Retina (tissue), 1 donor: ENCODE measurements around the gene IPO13.

Source experiments
- DNase-seq: peaks from one replicate; pipeline ENCODE4 v3.0.0-alpha.2; 2016

The IPO13 gene

GRCh38 chr1:43931711-43932660 is 14.8 kb upstream of the IPO13 start:
- peak; percentile 5 for DNase-seq

- DNase-seq, result no peak
Measured at GRCh38 chr1:43932786-43933385, 13.9 kb upstream of the IPO13 start.

GRCh38 chr1:43933386-43934100 is 13.2 kb upstream of the IPO13 start, which contains the start of gene ARTN:
TSS of gene ARTN (plus strand) at chr1:43933801. CDS start at chr1:43935657, 1,856 bp downstream.
- peak; percentile 64 for DNase-seq

- peak; percentile 92 for DNase-seq
Measured at GRCh38 chr1:43934101-43934985, 12.4 kb upstream of the IPO13 start.

GRCh38 chr1:43934986-43935324 is 11.8 kb upstream of the IPO13 start:
- no peak for DNase-seq

GRCh38 chr1:43935711-43936427 is 10.9 kb upstream of the IPO13 start:
- DNase-seq, result peak; percentile 37

GRCh38 chr1:43936431-43937151 is 10.2 kb upstream of the IPO13 start:
- peak; percentile 72 for DNase-seq

- DNase-seq, result no peak
Measured at GRCh38 chr1:43937179-43937865, 9.4 kb upstream of the IPO13 start.

- DNase-seq, result no peak
Measured at GRCh38 chr1:43938383-43938782, 8.4 kb upstream of the IPO13 start.

- DNase-seq, result no peak
Measured at GRCh38 chr1:43938892-43939587, 7.7 kb upstream of the IPO13 start.

GRCh38 chr1:43942411-43942810 is 4.3 kb upstream of the IPO13 start:
- DNase-seq, result no peak

GRCh38 chr1:43944860-43945259 is 1.9 kb upstream of the IPO13 start:
- DNase-seq, result no peak

GRCh38 chr1:43945674-43946235 is 995 bp upstream of the IPO13 start:
- no peak for DNase-seq

GRCh38 chr1:43947061-43947873 is 517 bp downstream of the IPO13 start:
- DNase-seq, result no peak

- no peak for DNase-seq
Measured at GRCh38 chr1:43947874-43948437, 1.2 kb downstream of the IPO13 start.

GRCh38 chr1:43949678-43950077 is 2.9 kb downstream of the IPO13 start:
- no peak for DNase-seq

- DNase-seq, result peak; percentile 8
Measured at GRCh38 chr1:43951021-43951985, 4.6 kb downstream of the IPO13 start.
